K562 (cell line): Measurements from ENCODE around the gene HDAC6. TPM values are rescaled to one million over a fixed set of nuclear protein-coding genes. Genes with fewer than 3 reads are reported as not detected.

Experiments used
- BACH1 ChIP-seq: fragments of 200-800 bp; sonication (Bioruptor generic); IDR thresholded peaks from 2 replicates; pipeline ENCODE4 v1.6.1; 2016; ENCODE audit warnings: missing genetic modification characterization, missing compliant biosample characterization
- BCLAF1 ChIP-seq, 2 experiments: fragments of 450-650 bp in 1 of 2; IDR thresholded peaks; 2 replicates each; pipeline ENCODE4 v1.6.1; 2011 to 2017; ENCODE audit warnings: low read depth in 2 of 2, antibody characterized with exemption in 1 of 2, borderline replicate concordance in 1 of 2, low read length in 1 of 2, mild to moderate bottlenecking in 1 of 2, mixed read lengths in 1 of 2; ENCODE audit not compliant: control insufficient read depth in 1 of 2
- CREB1 ChIP-seq, 2 experiments: sonication (generic) in 1 of 2; formaldehyde crosslinking in 1 of 2; IDR thresholded peaks; 2 replicates each; pipeline versions ENCODE4 v1.6.1 to v1.8.0; 2012 to 2022; ENCODE audit warnings: inconsistent platforms in 1 of 2, mild to moderate bottlenecking in 1 of 2, missing genetic modification reagents in 1 of 2, moderate library complexity in 1 of 2
- HDAC2 ChIP-seq: fragments of 450-650 bp; IDR thresholded peaks from 2 replicates; pipeline ENCODE4 v1.6.1; 2016; ENCODE audit warnings: mild to moderate bottlenecking
- KLF6 ChIP-seq: fragments of 250-450 bp; sonication (Bioruptor Pico); IDR thresholded peaks from 2 replicates; pipeline ENCODE4 v1.4.0; 2020; ENCODE audit warnings: mild to moderate bottlenecking, moderate library complexity, borderline replicate concordance
- NFYB ChIP-seq: IDR thresholded peaks from 2 replicates; pipeline ENCODE4 v1.6.1; 2011; ENCODE audit warnings: mild to moderate bottlenecking, moderate library complexity; ENCODE audit not compliant: insufficient read length; ENCODE audit errors: extremely low read depth
- SP1 ChIP-seq: sonication (generic); formaldehyde crosslinking; IDR thresholded peaks from 2 replicates; pipeline ENCODE4 v1.8.1; 2022; ENCODE audit warnings: mild to moderate bottlenecking, missing genetic modification reagents
- ZNF175 ChIP-seq: fragments of 200-800 bp; sonication (Bioruptor generic); IDR thresholded peaks from 2 replicates; pipeline ENCODE4 v1.6.1; 2016; ENCODE audit warnings: low read depth, mild to moderate bottlenecking, missing genetic modification characterization, missing compliant biosample characterization
- polyA plus RNA-seq, 8 experiments: library from polyadenylated mRNA; depleted of rRNA in 4 of 8; stranded (reverse) in 5 of 8; unstranded in 3 of 8; fragments of >200 nt; fragmentation: Nextera tagmentation in 2 of 8; fragmentation: Illumina TruSeq in 1 of 8; extraction: Ambion mirVana in 2 of 8; extraction: Trizol in 1 of 8; gene quantifications; 2 replicates each; pipeline versions ENCODE4 v1.2.1 to v1.2.3, GENCODE V29; 2011 to 2014; ENCODE audit warnings: inconsistent platforms in 1 of 8, missing spikeins in 1 of 8
- total RNA-seq, 7 experiments: library from RNA; depleted of rRNA in 6 of 7; stranded (reverse); fragments of >200 nt in 6 of 7; fragmentation: Illumina TruSeq in 2 of 7; extraction: Trizol in 2 of 7; gene quantifications; 2 replicates each; pipeline versions ENCODE4 v1.2.1 to v1.2.3, GENCODE V29; 2011 to 2021; ENCODE audit warnings: low replicate concordance in 1 of 7
- TF ChIP-seq, protein P1 (sequence below): fragments of 250-450 bp; sonication (Bioruptor Pico); IDR thresholded peaks from 2 replicates; pipeline ENCODE4 v1.8.0; 2021; ENCODE audit warnings: mild to moderate bottlenecking, moderate library complexity
- TF ChIP-seq, protein P2 (sequence below), 2 experiments: fragments of 450-650 bp in 1 of 2; sonication (generic) in 1 of 2; formaldehyde crosslinking in 1 of 2; IDR thresholded peaks; 2 replicates each; pipeline versions ENCODE4 v1.7.1 to v1.9.0; 2016 to 2022; ENCODE audit warnings: inconsistent platforms in 1 of 2, mild to moderate bottlenecking in 1 of 2, missing genetic modification reagents in 1 of 2

HDAC6 gene
- total and polyA plus RNA-seq, 9 of the 15 experiments (the other 6 are each of a cell fraction or from before 2014, with no cell fraction given), result 29.9 to 101 (median 71.2) TPM

DNA sequence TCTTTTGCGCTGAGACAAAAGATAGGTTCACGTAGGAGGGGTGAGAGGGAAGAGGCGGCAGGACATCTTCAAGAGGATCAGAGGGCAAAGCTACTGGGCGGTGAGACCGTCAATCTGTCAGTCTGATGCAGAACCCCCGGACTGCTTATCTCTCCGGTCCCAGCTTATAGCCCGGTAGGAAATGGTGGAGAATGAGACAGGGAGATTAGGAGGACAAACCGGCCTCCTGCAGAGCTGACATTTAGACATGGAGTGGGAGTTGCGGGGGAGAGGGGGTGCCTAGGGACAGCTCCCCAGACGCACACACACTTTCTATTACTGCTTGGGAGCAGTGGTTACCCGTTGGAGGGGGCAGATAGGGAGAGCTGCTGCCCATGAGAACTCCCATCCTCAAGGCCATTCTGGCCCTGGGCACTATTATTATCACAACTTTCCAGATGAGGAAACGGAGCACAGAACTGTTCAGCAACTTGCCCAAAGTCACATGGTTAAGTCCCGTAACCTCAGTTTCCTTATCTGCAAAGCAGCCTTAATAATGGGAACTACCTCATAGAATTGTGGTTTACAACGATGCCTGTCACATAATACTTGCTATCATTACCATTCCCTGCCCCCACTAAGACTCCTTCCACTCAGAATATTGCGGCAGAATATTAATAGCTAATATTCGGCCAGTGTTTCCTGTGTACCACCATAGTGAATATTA is 1.1 kb upstream of the HDAC6 start (continued):
- TF ChIP-seq, protein P1, sequence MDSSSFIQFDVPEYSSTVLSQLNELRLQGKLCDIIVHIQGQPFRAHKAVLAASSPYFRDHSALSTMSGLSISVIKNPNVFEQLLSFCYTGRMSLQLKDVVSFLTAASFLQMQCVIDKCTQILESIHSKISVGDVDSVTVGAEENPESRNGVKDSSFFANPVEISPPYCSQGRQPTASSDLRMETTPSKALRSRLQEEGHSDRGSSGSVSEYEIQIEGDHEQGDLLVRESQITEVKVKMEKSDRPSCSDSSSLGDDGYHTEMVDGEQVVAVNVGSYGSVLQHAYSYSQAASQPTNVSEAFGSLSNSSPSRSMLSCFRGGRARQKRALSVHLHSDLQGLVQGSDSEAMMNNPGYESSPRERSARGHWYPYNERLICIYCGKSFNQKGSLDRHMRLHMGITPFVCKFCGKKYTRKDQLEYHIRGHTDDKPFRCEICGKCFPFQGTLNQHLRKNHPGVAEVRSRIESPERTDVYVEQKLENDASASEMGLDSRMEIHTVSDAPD (CRISPR knock-in tag), result no peak
- TF ChIP-seq BACH1 (tag) (peak; percentile 48), HDAC2 (peak; percentile 92), NFYB (peak; percentile 28), ZNF175 (peak; percentile 84; the same call in 1 of the 2 replicates), SP1 (CRISPR knock-in tag) (no peak), BCLAF1 (IDR thresholded peaks at IDR 0.05; ENCODE audit: borderline replicate concordance in 1 of 2, control insufficient read depth in 1 of 2, low read depth in 2 of 2, low read length in 1 of 2) (0 out of 4 replicates have a peak, but pooled peaks of 1 of the 2 experiments have one; percentile 72), CREB1 (IDR thresholded peaks at IDR 0.05) (peak; percentile 63; the same call in 1 of the 2 replicates), CREB1 (CRISPR knock-in tag; IDR thresholded peaks at IDR 0.05) (no peak), KLF6 (CRISPR knock-in tag) (no peak)
- TF ChIP-seq, protein P2, sequence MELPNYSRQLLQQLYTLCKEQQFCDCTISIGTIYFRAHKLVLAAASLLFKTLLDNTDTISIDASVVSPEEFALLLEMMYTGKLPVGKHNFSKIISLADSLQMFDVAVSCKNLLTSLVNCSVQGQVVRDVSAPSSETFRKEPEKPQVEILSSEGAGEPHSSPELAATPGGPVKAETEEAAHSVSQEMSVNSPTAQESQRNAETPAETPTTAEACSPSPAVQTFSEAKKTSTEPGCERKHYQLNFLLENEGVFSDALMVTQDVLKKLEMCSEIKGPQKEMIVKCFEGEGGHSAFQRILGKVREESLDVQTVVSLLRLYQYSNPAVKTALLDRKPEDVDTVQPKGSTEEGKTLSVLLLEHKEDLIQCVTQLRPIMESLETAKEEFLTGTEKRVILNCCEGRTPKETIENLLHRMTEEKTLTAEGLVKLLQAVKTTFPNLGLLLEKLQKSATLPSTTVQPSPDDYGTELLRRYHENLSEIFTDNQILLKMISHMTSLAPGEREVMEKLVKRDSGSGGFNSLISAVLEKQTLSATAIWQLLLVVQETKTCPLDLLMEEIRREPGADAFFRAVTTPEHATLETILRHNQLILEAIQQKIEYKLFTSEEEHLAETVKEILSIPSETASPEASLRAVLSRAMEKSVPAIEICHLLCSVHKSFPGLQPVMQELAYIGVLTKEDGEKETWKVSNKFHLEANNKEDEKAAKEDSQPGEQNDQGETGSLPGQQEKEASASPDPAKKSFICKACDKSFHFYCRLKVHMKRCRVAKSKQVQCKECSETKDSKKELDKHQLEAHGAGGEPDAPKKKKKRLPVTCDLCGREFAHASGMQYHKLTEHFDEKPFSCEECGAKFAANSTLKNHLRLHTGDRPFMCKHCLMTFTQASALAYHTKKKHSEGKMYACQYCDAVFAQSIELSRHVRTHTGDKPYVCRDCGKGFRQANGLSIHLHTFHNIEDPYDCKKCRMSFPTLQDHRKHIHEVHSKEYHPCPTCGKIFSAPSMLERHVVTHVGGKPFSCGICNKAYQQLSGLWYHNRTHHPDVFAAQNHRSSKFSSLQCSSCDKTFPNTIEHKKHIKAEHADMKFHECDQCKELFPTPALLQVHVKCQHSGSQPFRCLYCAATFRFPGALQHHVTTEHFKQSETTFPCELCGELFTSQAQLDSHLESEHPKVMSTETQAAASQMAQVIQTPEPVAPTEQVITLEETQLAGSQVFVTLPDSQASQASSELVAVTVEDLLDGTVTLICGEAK (IDR thresholded peaks at IDR 0.05), result 0 out of 2 replicates have a peak, but pooled peaks have one; percentile 20
- TF ChIP-seq, protein P2 (CRISPR knock-in tag; IDR thresholded peaks at IDR 0.05), result no peak
